Activated naive CD8-positive, alpha-beta T cell treated with anti-CD3 and anti-CD28 coated beads, Interleukin-2, amount 50 U/mL, for 24 hours (primary cell): ENCODE data around the gene DTWD1.
"Not testable (repeated sequence)": the region's sequence is repeated elsewhere in the genome, so short reads cannot be mapped to it uniquely, and the experiment has no call there.

Source experiments
- ATAC-seq: fragments of 150-1000 bp; cut with Tn5 transposase; one replicate; pipeline ENCODE4 v1.10.0; 2021
- DNase-seq: peaks from one replicate; pipeline ENCODE4 v3.0.0; 2021
- H3K27ac Mint-ChIP-seq: one replicate; pipeline ENCODE4 v1.8.0; 2021; ENCODE audit warnings: mild to moderate bottlenecking, mixed read lengths
- H3K27me3 Mint-ChIP-seq: one replicate; pipeline ENCODE4 v1.8.0; 2021; ENCODE audit warnings: mixed read lengths
- H3K36me3 Mint-ChIP-seq: one replicate; pipeline ENCODE4 v1.8.0; 2021; ENCODE audit warnings: low read depth, mixed read lengths
- H3K4me1 Mint-ChIP-seq: one replicate; pipeline ENCODE4 v1.8.0; 2021; ENCODE audit warnings: mixed read lengths
- H3K4me3 Mint-ChIP-seq: one replicate; pipeline ENCODE4 v1.8.0; 2021; ENCODE audit warnings: mild to moderate bottlenecking, moderate library complexity, mixed read lengths
- H3K9me3 Mint-ChIP-seq: one replicate; pipeline ENCODE4 v1.8.0; 2021; ENCODE audit warnings: mixed read lengths

The DTWD1 gene

GRCh38 chr15:49673861-49674260, 53.0 kb downstream of the DTWD1 start:
- no peak overlapping the region for H3K27ac Mint-ChIP-seq
- peaks cover 10% of the 10 kb centered on the region for H3K27me3 Mint-ChIP-seq
- no peak overlapping the region for H3K4me3 Mint-ChIP-seq
- ATAC-seq (no peak), DNase-seq (no peak)
- no peaks in the 10 kb centered on the region for H3K9me3 Mint-ChIP-seq
- no peaks in the 10 kb centered on the region for H3K4me1 Mint-ChIP-seq
- H3K36me3 Mint-ChIP-seq: no peaks in the 10 kb centered on the region

GRCh38 chr15:49674370-49674769, 53.5 kb downstream of the DTWD1 start:
- peaks cover 10% of the 10 kb centered on the region for H3K27me3 Mint-ChIP-seq
- no peak overlapping the region for H3K27ac Mint-ChIP-seq
- no peaks in the 10 kb centered on the region for H3K9me3 Mint-ChIP-seq
- no peaks in the 10 kb centered on the region for H3K4me1 Mint-ChIP-seq
- DNase-seq (no peak), ATAC-seq (no peak)
- no peaks in the 10 kb centered on the region for H3K36me3 Mint-ChIP-seq
- no peak overlapping the region for H3K4me3 Mint-ChIP-seq

- Mint-ChIP-seq H3K9me3 (no peaks in the 10 kb centered on the region), H3K27ac (no peak overlapping the region)
These were observed 54.2 kb downstream of the DTWD1 start for GRCh38 chr15:49675041-49675440.

GRCh38 chr15:49678655-49679054, 57.8 kb downstream of the DTWD1 start:
- H3K27me3 Mint-ChIP-seq: peaks cover 15% of the 10 kb centered on the region
- ATAC-seq (no peak), DNase-seq (no peak)
- H3K27ac Mint-ChIP-seq: no peak overlapping the region
- no peak overlapping the region for H3K4me3 Mint-ChIP-seq
- H3K4me1 Mint-ChIP-seq: no peaks in the 10 kb centered on the region
- H3K36me3 Mint-ChIP-seq: no peaks in the 10 kb centered on the region
- H3K9me3 Mint-ChIP-seq: no peaks in the 10 kb centered on the region

More at GRCh38 chr15:49675041-49675440, 54.2 kb downstream of the DTWD1 start:
- no peaks in the 10 kb centered on the region for H3K4me1 Mint-ChIP-seq
- no peak overlapping the region for H3K4me3 Mint-ChIP-seq
- peaks cover 10% of the 10 kb centered on the region for H3K27me3 Mint-ChIP-seq
- ATAC-seq: no peak
- no peaks in the 10 kb centered on the region for H3K36me3 Mint-ChIP-seq
- DNase-seq: no peak

GRCh38 chr15:49686599-49686998, 65.8 kb downstream of the DTWD1 start:
- no peak overlapping the region for H3K27ac Mint-ChIP-seq
- H3K36me3 Mint-ChIP-seq: no peaks in the 10 kb centered on the region
- no peak overlapping the region for H3K4me3 Mint-ChIP-seq
- ATAC-seq: no peak
- no peaks in the 10 kb centered on the region for H3K9me3 Mint-ChIP-seq
- DNase-seq: no peak
- peaks cover 3% of the 10 kb centered on the region for H3K27me3 Mint-ChIP-seq
- H3K4me1 Mint-ChIP-seq: no peaks in the 10 kb centered on the region

- H3K36me3 Mint-ChIP-seq: no peaks in the 10 kb centered on the region
- no peaks in the 10 kb centered on the region for H3K9me3 Mint-ChIP-seq
- no peak for ATAC-seq
- no peak overlapping the region for H3K4me3 Mint-ChIP-seq
- no peaks in the 10 kb centered on the region for H3K4me1 Mint-ChIP-seq
- no peak overlapping the region for H3K27ac Mint-ChIP-seq
- peaks cover 1% of the 10 kb centered on the region for H3K27me3 Mint-ChIP-seq
- no peak for DNase-seq
These were observed 67.4 kb downstream of the DTWD1 start for GRCh38 chr15:49688135-49688790.

- no peak overlapping the region for H3K4me3 Mint-ChIP-seq
- DNase-seq: no peak
- peaks cover 4% of the 10 kb centered on the region for H3K27me3 Mint-ChIP-seq
- no peaks in the 10 kb centered on the region for H3K4me1 Mint-ChIP-seq
- no peak for ATAC-seq
- H3K9me3 Mint-ChIP-seq: no peaks in the 10 kb centered on the region
- H3K36me3 Mint-ChIP-seq: no peaks in the 10 kb centered on the region
- H3K27ac Mint-ChIP-seq: no peak overlapping the region
These were observed 71.8 kb downstream of the DTWD1 start for GRCh38 chr15:49692514-49693090.

GRCh38 chr15:49693498-49693897, 72.7 kb downstream of the DTWD1 start:
- Mint-ChIP-seq H3K27ac (no peak overlapping the region), H3K4me1 (no peaks in the 10 kb centered on the region), H3K27me3 (peaks cover 4% of the 10 kb centered on the region), H3K36me3 (no peaks in the 10 kb centered on the region), H3K9me3 (no peaks in the 10 kb centered on the region), H3K4me3 (no peak overlapping the region)
- ATAC-seq: no peak
- DNase-seq: no peak

GRCh38 chr15:49696433-49696832, 75.6 kb downstream of the DTWD1 start:
- DNase-seq (no peak), ATAC-seq (no peak)
- no peaks in the 10 kb centered on the region for H3K9me3 Mint-ChIP-seq
- H3K4me1 Mint-ChIP-seq: no peaks in the 10 kb centered on the region
- H3K27me3 Mint-ChIP-seq: peaks cover 3% of the 10 kb centered on the region
- H3K4me3 Mint-ChIP-seq: no peak overlapping the region
- no peaks in the 10 kb centered on the region for H3K36me3 Mint-ChIP-seq
- no peak overlapping the region for H3K27ac Mint-ChIP-seq

- H3K36me3 Mint-ChIP-seq: no peaks in the 10 kb centered on the region
- peaks cover 3% of the 10 kb centered on the region for H3K27me3 Mint-ChIP-seq
These were observed 76.3 kb downstream of the DTWD1 start for GRCh38 chr15:49697121-49697520.

GRCh38 chr15:49702982-49703381, 82.1 kb downstream of the DTWD1 start:
- H3K4me1 Mint-ChIP-seq, H3K4me3 Mint-ChIP-seq, H3K27me3 Mint-ChIP-seq, ATAC-seq, H3K36me3 Mint-ChIP-seq, H3K9me3 Mint-ChIP-seq, H3K27ac Mint-ChIP-seq, DNase-seq: not testable (repeated sequence)

More at GRCh38 chr15:49697121-49697520, 76.3 kb downstream of the DTWD1 start:
- DNase-seq (no peak), ATAC-seq (no peak)
- Mint-ChIP-seq H3K4me1 (no peaks in the 10 kb centered on the region), H3K4me3 (no peak overlapping the region), H3K27ac (no peak overlapping the region), H3K9me3 (no peaks in the 10 kb centered on the region)
